H9 (cell line): ENCODE results near the gene PCSK6. TPM values are rescaled to one million over a fixed set of nuclear protein-coding genes. Genes with fewer than 3 reads are reported as not detected.

ENCODE experiments used
- DNase-seq: peaks from one replicate; pipeline ENCODE4 v3.0.0-alpha.2; 2017
- H2AFZ ChIP-seq: one replicate; pipeline ENCODE4 v1.6.1; 2013; ENCODE audit warnings: mild to moderate bottlenecking, low read length, control low read depth, moderate library complexity
- H2AK5ac ChIP-seq: 2 replicates; pipeline ENCODE4 v1.6.1; 2013; ENCODE audit warnings: low read length, control low read depth, mixed read lengths; ENCODE audit not compliant: insufficient read length
- H2BK120ac ChIP-seq: one replicate; pipeline ENCODE4 v1.6.1; 2013; ENCODE audit warnings: low read depth, mild to moderate bottlenecking, low read length, control low read depth, inconsistent platforms; ENCODE audit not compliant: poor library complexity, severe bottlenecking
- H2BK12ac ChIP-seq: 2 replicates; pipeline ENCODE4 v1.6.1; 2013; ENCODE audit warnings: low read length, control low read depth, mixed read lengths, low read depth; ENCODE audit not compliant: insufficient read length
- H2BK15ac ChIP-seq: 2 replicates; pipeline ENCODE4 v1.6.1; 2013; ENCODE audit warnings: low read depth, low read length, control low read depth
- H2BK20ac ChIP-seq: one replicate; pipeline ENCODE4 v1.6.1; 2013; ENCODE audit warnings: low read depth, mild to moderate bottlenecking, low read length, control low read depth, inconsistent platforms; ENCODE audit not compliant: poor library complexity, severe bottlenecking
- H2BK5ac ChIP-seq: 2 replicates; pipeline ENCODE4 v1.6.1; 2013; ENCODE audit warnings: low read length, control low read depth, mixed read lengths; ENCODE audit not compliant: insufficient read length
- H3K14ac ChIP-seq: 2 replicates; pipeline ENCODE4 v1.6.1; 2013; ENCODE audit warnings: low read length, control low read depth; ENCODE audit not compliant: insufficient read depth
- H3K18ac ChIP-seq: 2 replicates; pipeline ENCODE4 v1.6.1; 2013; ENCODE audit warnings: low read depth, mild to moderate bottlenecking, mixed read lengths, low read length, control low read depth; ENCODE audit not compliant: insufficient read length
- H3K23ac ChIP-seq: 2 replicates; pipeline ENCODE4 v1.6.1; 2013; ENCODE audit warnings: low read length, control low read depth, mixed read lengths, low read depth; ENCODE audit not compliant: insufficient read length
- H3K23me2 ChIP-seq: 2 replicates; pipeline ENCODE4 v1.6.1; 2013; ENCODE audit warnings: low read depth, mild to moderate bottlenecking, mixed read lengths, low read length, control low read depth; ENCODE audit not compliant: insufficient read length, poor library complexity, severe bottlenecking
- H3K27ac ChIP-seq: 2 replicates; pipeline ENCODE4 v1.5.1; 2013; ENCODE audit warnings: low read length, control low read depth, mixed read lengths, low read depth; ENCODE audit not compliant: insufficient read length
- H3K27me3 ChIP-seq: 2 replicates; pipeline ENCODE4 v1.6.1; 2013; ENCODE audit warnings: low read length, control low read depth, inconsistent platforms; ENCODE audit not compliant: insufficient read depth
- H3K4ac ChIP-seq: 2 replicates; pipeline ENCODE4 v1.6.1; 2013; ENCODE audit warnings: low read depth, mild to moderate bottlenecking, control low read depth, inconsistent platforms, low read length, moderate library complexity
- H3K4me1 ChIP-seq: 2 replicates; pipeline ENCODE4 v1.6.1; 2013; ENCODE audit warnings: low read length, control low read depth, inconsistent platforms; ENCODE audit not compliant: insufficient read depth
- H3K4me2 ChIP-seq: 2 replicates; pipeline ENCODE4 v1.6.1; 2013; ENCODE audit warnings: low read length, control low read depth, mixed read lengths; ENCODE audit not compliant: insufficient read length, insufficient read depth
- H3K56ac ChIP-seq: 2 replicates; pipeline ENCODE4 v1.6.1; 2013; ENCODE audit warnings: low read depth, mild to moderate bottlenecking, mixed read lengths, low read length, control low read depth; ENCODE audit not compliant: insufficient read length
- H3K79me1 ChIP-seq: 2 replicates; pipeline ENCODE4 v1.6.1; 2013; ENCODE audit warnings: low read depth, mild to moderate bottlenecking, moderate library complexity, low read length, control low read depth, inconsistent platforms; ENCODE audit not compliant: insufficient read depth, poor library complexity, severe bottlenecking
- H3K79me2 ChIP-seq: 2 replicates; pipeline ENCODE4 v1.6.1; 2013; ENCODE audit warnings: low read length, control low read depth, inconsistent platforms; ENCODE audit not compliant: insufficient read depth
- H3K9ac ChIP-seq: 2 replicates; pipeline ENCODE4 v1.6.1; 2013; ENCODE audit warnings: low read length, control low read depth, mixed read lengths; ENCODE audit not compliant: insufficient read length; ENCODE audit errors: extremely low read depth
- H3K9me3 ChIP-seq: one replicate; pipeline ENCODE4 v1.6.1; 2013; ENCODE audit warnings: low read depth, low read length, inconsistent platforms; ENCODE audit not compliant: control insufficient read depth
- H3T11ph ChIP-seq: one replicate; pipeline ENCODE4 v1.6.1; 2013; ENCODE audit warnings: mild to moderate bottlenecking, low read length, control low read depth, inconsistent platforms
- H4K20me1 ChIP-seq: one replicate; pipeline ENCODE4 v1.6.1; 2013; ENCODE audit not compliant: control insufficient read depth, insufficient read length, insufficient read depth
- H4K5ac ChIP-seq: 2 replicates; pipeline ENCODE4 v1.6.1; 2013; ENCODE audit warnings: low read depth, mild to moderate bottlenecking, mixed read lengths, low read length, control low read depth; ENCODE audit not compliant: insufficient read length
- H4K8ac ChIP-seq: replicated peaks from 2 replicates; pipeline ENCODE4 v1.6.1; 2013; ENCODE audit warnings: low read length, control low read depth, mixed read lengths, low read depth; ENCODE audit not compliant: insufficient read length
- H4K91ac ChIP-seq: 2 replicates; pipeline ENCODE4 v1.6.1; 2013; ENCODE audit warnings: low read depth, mild to moderate bottlenecking, moderate library complexity, mixed read lengths, low read length, control low read depth; ENCODE audit not compliant: insufficient read length
- H3K27ac Mint-ChIP-seq, 3 experiments: 2 replicates in 2 of 3; 3 replicates in 1 of 3; pipeline ENCODE4 v1.8.0; 2020 to 2021; ENCODE audit warnings: mixed read lengths in 3 of 3, mild to moderate bottlenecking in 1 of 3, moderate library complexity in 1 of 3
- H3K27me3 Mint-ChIP-seq: 2 replicates; pipeline ENCODE4 v1.8.0; 2021; ENCODE audit warnings: low read depth, mild to moderate bottlenecking, moderate library complexity, mixed read lengths
- H3K36me3 Mint-ChIP-seq, 3 experiments: 2 replicates in 2 of 3; 3 replicates in 1 of 3; pipeline ENCODE4 v1.8.0; 2020 to 2021; ENCODE audit warnings: low read depth in 3 of 3, mixed read lengths in 3 of 3; ENCODE audit not compliant: insufficient read depth in 1 of 3
- H3K4me1 Mint-ChIP-seq, 2 experiments: 2 replicates each; pipeline ENCODE4 v1.8.0; 2020; ENCODE audit warnings: mixed read lengths in 2 of 2
- H3K4me3 Mint-ChIP-seq, 2 experiments: 2 replicates in 1 of 2; 3 replicates in 1 of 2; pipeline ENCODE4 v1.8.0; 2020 to 2021; ENCODE audit warnings: mild to moderate bottlenecking in 2 of 2, mixed read lengths in 2 of 2, moderate library complexity in 1 of 2
- H3K9me3 Mint-ChIP-seq, 2 experiments: 2 replicates in 1 of 2; 3 replicates in 1 of 2; pipeline ENCODE4 v1.8.0; 2020; ENCODE audit warnings: mild to moderate bottlenecking in 2 of 2, mixed read lengths in 2 of 2, moderate library complexity in 1 of 2
- WGBS: extraction: QIAGEN DNeasy Blood & Tissue Kit; methylation state at CpG from one replicate; pipeline ENCODE4 v1.1.7; 2013; ENCODE audit warnings: missing lambda C conversion rate, low lambda C conversion rate, mixed read lengths; ENCODE audit not compliant: insufficient read length; ENCODE audit errors: extremely low coverage; 5-methylcytosine and 5-hydroxymethylcytosine counted together
- total RNA-seq: library from RNA; stranded (reverse); gene quantifications from 2 replicates; pipeline ENCODE4 v1.2.1, GENCODE V29; 2021
- TF ChIP-seq, protein P1 (sequence below): fragments of 200-600 bp; sonication (generic); conservative IDR thresholded peaks from 3 replicates; pipeline ENCODE4 v1.8.0; 2021; ENCODE audit warnings: antibody characterized with exemption, mild to moderate bottlenecking

Gene PCSK6
- total RNA-seq, 1 experiment from 2014 or later = 4.0 TPM

DNA sequence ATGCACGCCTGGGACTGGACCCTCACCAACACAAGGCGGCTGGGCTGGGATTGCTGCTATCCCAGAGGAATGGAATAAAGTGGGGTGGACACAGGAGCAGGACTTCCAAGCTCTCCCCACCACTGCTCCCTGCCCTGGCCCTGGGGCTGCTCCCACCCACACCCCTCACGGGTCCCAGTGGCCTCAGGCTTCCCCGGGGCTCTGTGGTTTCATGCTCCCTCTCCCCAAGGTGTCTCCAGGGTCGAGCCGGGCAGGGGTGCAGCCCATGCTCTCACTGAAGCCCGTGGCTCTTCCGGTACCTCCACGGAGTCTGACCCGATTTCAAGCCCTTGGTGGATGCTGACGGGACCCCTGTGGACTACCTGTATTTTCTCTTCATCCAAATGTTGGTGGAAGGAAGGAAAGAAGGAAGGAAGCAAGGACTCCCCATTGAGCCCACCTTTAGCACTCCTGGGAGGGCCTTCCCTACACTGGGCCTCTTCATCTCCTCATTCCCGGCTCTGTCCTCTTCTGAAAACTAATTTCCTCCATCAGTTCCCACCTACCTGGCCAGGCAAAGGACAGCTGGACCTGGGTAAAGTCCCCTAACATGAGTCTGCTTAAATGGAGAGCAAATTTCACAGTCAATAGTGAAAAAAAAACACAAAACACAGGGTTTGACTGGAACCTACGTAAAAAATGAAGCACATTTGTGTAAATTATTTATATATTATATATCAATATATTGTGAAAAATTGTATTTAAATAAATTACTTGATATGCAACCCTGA is 44.0 kb upstream of the PCSK6 start:
- H3K27me3 Mint-ChIP-seq = peaks cover 4% of the 10 kb centered on the region
- no peak overlapping the region for H3K4ac ChIP-seq
- H3K79me1 ChIP-seq = no peaks in the 10 kb centered on the region
- TF ChIP-seq, protein P1, sequence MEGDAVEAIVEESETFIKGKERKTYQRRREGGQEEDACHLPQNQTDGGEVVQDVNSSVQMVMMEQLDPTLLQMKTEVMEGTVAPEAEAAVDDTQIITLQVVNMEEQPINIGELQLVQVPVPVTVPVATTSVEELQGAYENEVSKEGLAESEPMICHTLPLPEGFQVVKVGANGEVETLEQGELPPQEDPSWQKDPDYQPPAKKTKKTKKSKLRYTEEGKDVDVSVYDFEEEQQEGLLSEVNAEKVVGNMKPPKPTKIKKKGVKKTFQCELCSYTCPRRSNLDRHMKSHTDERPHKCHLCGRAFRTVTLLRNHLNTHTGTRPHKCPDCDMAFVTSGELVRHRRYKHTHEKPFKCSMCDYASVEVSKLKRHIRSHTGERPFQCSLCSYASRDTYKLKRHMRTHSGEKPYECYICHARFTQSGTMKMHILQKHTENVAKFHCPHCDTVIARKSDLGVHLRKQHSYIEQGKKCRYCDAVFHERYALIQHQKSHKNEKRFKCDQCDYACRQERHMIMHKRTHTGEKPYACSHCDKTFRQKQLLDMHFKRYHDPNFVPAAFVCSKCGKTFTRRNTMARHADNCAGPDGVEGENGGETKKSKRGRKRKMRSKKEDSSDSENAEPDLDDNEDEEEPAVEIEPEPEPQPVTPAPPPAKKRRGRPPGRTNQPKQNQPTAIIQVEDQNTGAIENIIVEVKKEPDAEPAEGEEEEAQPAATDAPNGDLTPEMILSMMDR = no peak
- H2BK12ac ChIP-seq = no peak overlapping the region
- H4K8ac ChIP-seq = no peak overlapping the region
- H3K4me2 ChIP-seq = no peak overlapping the region
- H3K18ac ChIP-seq = no peak overlapping the region
- no peaks in the 10 kb centered on the region for H3K9me3 Mint-ChIP-seq
- no peak overlapping the region for H4K5ac ChIP-seq
- H3T11ph ChIP-seq = no peak overlapping the region
- no peaks in the 10 kb centered on the region for H3K9me3 ChIP-seq
- H2BK15ac ChIP-seq = no peak overlapping the region
- H3K27ac ChIP-seq = no peak overlapping the region
- H2BK120ac ChIP-seq = no peak overlapping the region
- H3K9ac ChIP-seq = no peak overlapping the region
- no peak overlapping the region for H2BK20ac ChIP-seq
- no peaks in the 10 kb centered on the region for H3K27me3 ChIP-seq
- WGBS = no CpG with 5 or more reads among the region's 13 CpGs
- H3K23me2 ChIP-seq = no peaks in the 10 kb centered on the region
- H2AK5ac ChIP-seq = no peak overlapping the region
- H3K4me1 ChIP-seq = no peaks in the 10 kb centered on the region
- H4K20me1 ChIP-seq = no peaks in the 10 kb centered on the region
- H3K4me1 Mint-ChIP-seq = 0 out of 4 replicates have a peak, but pooled peaks cover 0 to 4% of the 10 kb centered on the region in 2 experiments
- peak; percentile 18 for DNase-seq
- H3K36me3 Mint-ChIP-seq = no peaks in the 10 kb centered on the region; a peak in 1 of 7 replicates
- no peak overlapping the region for H2AFZ ChIP-seq
- H2BK5ac ChIP-seq = no peak overlapping the region
- H3K79me2 ChIP-seq = no peaks in the 10 kb centered on the region
- no peak overlapping the region for H3K4me3 Mint-ChIP-seq
- H3K23ac ChIP-seq = no peak overlapping the region
- no peak overlapping the region; a peak in 1 of 7 replicates for H3K27ac Mint-ChIP-seq
- no peak overlapping the region for H3K56ac ChIP-seq
- no peak overlapping the region for H3K14ac ChIP-seq
- no peak overlapping the region for H4K91ac ChIP-seq
